ENCODE results near the gene DZIP3.
"Not testable (repeated sequence)": the region's sequence is repeated elsewhere in the genome, so short reads cannot be mapped to it uniquely, and the experiment has no call there.

DZIP3 gene

DNA sequence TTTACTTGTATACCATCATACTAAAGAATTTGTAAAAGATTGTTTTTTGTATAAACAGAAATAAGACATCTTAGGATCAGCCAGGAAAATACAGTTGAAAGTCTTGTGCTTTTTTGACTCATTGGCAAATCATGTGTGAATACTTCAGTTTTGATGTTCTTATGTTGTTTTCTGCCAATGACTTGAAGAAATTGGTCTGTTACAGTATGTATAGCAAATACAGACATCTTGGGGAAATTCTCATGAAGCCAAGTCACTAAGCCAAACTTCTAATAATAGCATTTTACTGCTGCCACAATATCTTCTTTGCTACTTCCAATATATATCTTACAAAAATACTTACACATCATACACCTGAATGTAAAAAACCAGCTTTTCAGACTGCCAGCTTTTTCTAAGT is 83.2 kb downstream of the DZIP3 start:
- DNase-seq: no peak
- in situ Hi-C loops (cut with MboI; ENCODE audit: low pct_unique_long_range_greater_than_20kb, low sequenced_read_pairs): no loop called here

DNA sequence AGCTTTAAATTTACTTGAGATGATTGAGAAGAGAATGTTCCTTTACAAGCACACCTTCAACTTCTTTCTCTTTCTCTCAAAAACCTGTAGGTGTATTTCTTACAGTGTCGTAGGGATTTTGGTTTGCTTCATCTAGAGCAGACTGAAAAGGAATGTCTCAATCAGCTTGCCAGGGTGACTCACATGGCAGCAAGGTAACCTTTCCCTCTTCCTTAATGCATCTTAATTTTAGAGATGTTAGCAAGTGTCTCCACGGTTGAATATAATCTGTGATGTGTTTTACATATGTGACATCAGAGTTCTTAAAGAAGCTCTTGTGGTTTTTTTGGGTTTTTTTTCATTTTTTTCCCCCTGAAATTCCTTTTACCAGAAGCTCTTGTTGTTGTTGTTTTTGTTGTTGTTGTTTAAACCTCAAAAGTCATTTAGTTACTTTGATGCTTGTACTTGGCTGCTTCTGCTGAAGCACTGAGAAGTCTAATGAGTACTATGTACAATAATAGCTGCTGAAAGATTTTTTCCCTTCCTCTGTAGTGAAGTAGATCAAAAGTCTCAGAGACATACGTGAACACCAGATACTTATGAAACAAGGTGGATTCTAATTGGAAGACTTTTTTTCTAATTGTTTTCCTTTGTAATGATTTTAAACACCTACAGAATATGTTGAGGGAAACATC is 84.6 kb downstream of the DZIP3 start:
- in situ Hi-C loops (cut with MboI; ENCODE audit: low pct_unique_long_range_greater_than_20kb, low sequenced_read_pairs): no loop called here
- DNase-seq: no peak

DNA sequence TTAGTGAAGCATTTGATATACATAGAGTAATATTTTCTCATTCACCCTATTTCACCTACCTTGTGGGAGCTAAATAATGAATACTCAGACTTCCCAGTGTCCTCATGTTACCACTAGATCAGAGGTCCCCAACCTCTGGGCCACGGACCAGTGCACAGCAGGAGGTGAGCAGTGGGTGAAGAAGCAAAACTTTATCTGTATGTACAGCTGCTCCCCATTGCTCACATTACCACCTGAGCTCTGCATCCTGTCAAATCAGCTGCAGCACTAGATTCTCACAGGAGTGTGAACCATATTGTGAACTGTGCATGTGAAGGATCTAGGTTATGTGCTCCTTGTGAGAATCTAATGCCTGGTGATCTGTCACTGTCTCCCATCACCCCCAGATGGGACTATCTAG is 88.3 kb downstream of the DZIP3 start:
- in situ Hi-C loops (cut with MboI; ENCODE audit: low pct_unique_long_range_greater_than_20kb, low sequenced_read_pairs): no loop called here
- DNase-seq: no peak

DNA sequence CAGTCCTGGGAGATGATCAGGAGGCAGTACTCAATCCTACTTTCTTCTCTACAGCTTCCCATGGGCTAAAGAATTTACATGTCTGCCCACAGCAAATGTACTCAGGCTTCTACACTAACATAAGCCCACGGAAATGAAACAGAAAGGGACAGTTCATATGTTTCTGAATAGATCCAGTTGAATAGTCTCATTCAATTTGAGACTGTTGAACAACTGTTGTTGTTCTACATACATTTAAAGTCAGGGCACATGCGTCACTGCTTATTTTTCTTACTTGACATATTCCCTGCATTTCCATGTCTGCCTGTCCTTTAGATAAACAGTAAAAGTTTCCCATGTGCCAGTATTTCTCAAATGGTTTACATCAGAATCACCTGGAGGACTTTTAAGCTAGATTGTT is 102.8 kb downstream of the DZIP3 start:
- DNase-seq; in situ Hi-C loops (cut with MboI; ENCODE audit: low pct_unique_long_range_greater_than_20kb, low sequenced_read_pairs): not testable (repeated sequence)

DNA sequence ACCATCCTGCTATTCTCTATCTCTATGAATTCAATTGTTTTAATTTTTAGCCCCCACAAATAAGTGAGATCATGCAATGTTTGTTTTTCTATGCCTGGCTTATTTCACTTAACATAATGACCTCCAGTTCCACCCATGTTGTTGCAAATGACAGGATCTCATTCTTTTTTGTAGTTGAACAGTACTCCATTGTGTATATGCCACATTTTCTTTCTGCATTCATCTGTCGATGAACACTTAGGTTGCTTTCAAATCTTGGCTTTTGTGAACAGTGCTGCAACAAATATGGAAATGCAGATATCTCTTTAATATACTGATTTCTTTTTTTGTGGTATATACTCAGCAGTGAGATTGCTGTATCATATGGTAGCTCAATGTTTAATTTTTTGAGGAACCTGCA is 108.9 kb downstream of the DZIP3 start:
- DNase-seq: no peak
- in situ Hi-C loops (cut with MboI; ENCODE audit: low pct_unique_long_range_greater_than_20kb, low sequenced_read_pairs): no loop called here

DNA sequence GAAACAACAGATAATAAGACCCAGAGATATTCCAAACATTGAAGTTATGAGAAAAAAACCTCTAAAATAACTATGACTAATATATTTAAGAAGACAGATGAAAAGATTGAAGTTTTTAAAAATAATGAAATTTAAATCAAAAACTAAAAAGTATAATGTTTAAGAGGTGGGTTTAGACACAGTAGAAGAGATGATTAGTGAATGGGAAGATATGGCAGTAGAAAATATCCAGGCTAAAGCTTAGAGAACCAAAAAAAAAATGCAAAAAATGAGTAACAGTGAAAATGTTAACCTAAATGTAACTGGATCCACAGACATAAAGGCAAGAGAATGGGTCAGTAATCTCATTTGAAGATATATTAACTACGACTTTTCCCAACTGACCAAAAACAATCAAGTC is 115.5 kb downstream of the DZIP3 start:
- in situ Hi-C loops (cut with MboI; ENCODE audit: low pct_unique_long_range_greater_than_20kb, low sequenced_read_pairs): no loop called here
- no peak for DNase-seq

DNA sequence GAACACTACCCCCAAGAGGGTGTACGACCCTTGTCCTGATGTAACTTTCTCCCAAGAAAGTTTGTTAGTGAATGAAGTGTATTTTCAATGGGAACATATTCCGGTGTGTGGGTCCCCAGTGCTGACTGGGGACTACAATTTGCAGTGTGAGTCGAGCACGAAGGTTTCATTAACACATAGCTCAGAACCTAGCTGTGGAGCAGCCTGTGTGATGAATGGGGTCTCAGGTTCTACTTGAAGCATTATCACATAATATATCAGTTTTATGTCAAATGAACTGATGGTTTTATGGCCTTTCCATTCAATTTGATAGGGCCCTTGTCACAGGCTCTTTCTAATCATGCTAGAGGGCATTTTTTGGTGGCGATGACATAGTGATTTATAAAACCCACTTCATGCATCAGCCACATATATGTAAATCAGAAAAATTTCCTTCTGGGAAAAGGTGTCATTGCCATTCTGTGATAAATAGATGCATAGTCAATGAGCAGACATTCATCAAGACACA is 123.5 kb downstream of the DZIP3 start:
- in situ Hi-C loops (cut with MboI; ENCODE audit: low pct_unique_long_range_greater_than_20kb, low sequenced_read_pairs): no loop called here
- no peak for DNase-seq

DNA sequence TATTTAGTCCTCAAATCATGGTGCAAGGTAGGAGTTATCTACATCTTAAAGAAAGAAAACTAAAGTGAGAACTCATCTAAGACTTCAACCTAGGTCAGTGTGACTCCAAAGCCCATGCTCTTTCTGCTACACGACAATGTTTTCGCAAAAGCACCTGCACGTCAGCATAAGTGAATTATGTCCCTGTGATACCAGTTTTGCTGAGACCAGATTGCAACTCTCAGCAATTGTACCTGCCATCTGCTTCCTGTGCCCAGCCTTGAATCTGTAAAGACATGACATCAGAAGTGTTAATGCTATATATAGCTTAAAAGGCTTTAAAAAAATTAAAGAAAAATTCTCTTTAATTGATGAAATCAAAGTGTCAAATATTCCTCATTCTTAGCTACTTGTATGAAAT is 124.3 kb downstream of the DZIP3 start:
- no peak for DNase-seq
- in situ Hi-C loops (cut with MboI; ENCODE audit: low pct_unique_long_range_greater_than_20kb, low sequenced_read_pairs): no loop called here

DNA sequence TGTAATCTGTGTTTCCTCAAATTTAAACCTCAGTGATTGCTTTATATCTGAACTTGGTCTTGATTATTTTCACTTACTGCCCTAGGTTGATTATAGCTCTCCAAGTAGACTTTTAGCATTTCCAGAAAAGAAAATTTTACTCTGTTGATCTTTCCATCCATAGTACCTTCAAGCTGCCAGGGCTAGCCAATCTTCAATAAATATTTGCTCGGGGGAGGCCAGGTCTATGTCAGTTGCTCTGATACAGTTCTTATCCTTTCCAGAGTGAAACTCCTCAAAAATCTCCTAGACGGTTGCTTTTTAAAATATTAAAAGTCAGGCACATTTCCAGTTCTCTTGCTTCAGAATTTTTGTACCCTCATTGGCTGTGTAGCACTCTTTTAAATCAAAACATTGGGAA is 128.9 kb downstream of the DZIP3 start:
- DNase-seq: no peak
- in situ Hi-C loops (cut with MboI; ENCODE audit: low pct_unique_long_range_greater_than_20kb, low sequenced_read_pairs): no loop called here

DNA sequence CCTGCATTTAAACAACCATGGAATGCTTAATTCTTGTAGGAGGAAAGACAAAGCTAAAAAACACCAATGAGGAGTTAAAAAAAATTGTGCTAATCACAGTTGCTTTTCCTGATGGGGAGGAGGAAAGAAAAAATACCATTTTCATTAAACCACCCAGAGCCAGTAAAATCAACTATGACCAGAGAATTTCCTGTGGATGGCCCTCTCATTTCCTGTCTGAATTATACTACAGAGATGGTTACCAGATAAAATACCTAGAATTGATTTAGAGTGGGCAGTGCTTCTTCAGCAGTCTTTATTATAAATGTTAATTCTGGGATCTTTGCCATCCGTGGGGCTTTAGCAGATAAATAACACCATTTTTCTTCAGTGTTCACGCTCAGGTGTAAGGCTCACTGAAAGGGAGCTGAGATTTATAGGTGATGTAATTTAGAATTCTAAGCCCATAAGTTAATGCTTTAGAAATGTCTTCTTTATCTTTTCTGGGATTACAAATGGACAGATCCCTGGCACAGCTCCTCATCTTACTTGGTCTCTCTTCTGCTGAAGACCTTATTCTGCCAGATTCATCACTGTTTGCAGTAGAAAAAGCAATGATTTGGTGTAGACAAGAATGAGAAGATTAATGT is 129.8 kb downstream of the DZIP3 start:
- no peak for DNase-seq
- in situ Hi-C loops (cut with MboI; ENCODE audit: low pct_unique_long_range_greater_than_20kb, low sequenced_read_pairs): no loop called here

DNA sequence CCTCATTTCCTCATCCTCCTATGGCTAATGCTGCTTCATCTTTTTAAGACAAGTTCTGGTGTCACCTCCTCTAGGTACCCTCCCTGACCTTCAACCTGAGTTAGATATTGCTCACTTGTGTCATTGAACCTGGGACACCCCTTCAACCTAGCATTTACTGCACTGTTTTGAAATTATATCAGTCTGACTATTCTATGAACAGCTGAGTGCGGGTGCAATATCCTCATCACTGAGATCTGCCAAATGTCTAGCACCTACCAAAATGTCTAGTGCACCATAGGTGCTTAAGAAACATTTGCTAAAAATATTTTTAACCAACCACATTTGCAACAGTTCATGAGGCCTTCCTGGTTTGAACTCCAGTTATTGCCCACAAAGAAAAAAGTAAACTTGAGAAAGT is 133.2 kb downstream of the DZIP3 start:
- DNase-seq: no peak
- in situ Hi-C loops (cut with MboI; ENCODE audit: low pct_unique_long_range_greater_than_20kb, low sequenced_read_pairs): no loop called here

DNA sequence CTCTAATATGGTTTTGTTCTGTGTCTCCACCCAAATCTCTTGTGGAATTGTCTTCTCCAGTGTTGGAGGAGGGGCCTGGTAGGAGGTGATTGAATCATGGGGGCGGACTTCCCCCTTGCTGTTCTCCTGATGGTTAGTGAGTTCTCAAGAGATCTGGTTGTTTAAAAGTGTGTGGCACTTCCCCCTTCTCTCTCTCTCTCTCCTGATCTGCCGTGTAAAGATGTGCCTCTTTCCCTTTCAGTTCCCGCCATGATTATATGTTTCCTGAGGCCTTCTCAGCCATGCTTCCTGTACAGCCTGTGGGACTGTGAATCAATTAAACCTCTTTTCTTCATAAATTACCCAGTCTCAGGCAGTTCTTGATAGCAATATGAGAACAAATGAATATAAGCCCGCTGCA is 134.6 kb downstream of the DZIP3 start:
- DNase-seq: peak; percentile 35
- in situ Hi-C loops (cut with MboI; ENCODE audit: low pct_unique_long_range_greater_than_20kb, low sequenced_read_pairs): no loop called here

DNA sequence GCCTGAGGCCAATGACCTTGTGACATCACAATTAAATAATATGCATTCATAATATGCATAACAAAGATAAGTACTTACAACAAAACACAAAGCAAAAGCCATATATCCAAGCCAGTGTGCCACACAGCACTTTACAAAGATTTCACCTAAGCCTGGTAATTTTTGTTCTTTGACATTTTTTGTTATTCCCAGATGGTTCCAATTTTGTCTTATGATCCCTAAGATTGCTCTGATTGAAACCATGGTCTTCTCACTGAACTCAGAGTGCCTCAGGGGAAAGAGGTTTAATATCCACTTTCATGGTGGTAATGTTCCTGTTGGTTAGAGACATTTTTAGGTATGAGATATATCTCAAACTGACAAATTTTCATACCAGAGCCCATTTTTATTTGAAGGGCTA is 138.6 kb downstream of the DZIP3 start:
- no peak for DNase-seq
- in situ Hi-C loops (cut with MboI; ENCODE audit: low pct_unique_long_range_greater_than_20kb, low sequenced_read_pairs): no loop called here

DNA sequence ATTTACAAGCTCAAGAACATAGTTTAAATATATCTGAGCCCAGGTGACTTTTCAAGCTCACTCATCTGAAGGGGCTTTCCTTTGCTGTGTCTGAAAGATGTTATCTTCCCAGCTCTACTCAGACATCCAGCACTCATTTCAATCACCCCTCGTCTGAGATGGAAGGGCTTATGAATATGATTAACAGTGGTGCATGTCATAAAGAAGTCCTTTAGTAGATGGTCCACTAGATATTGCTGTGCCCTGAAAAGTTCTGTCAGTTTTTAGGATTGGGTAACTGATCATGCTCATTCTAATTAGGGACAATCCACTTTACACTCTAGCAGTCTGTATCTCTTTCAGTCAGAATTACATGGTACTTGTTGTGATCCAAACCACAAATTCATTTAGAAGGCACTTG is 139.4 kb downstream of the DZIP3 start:
- in situ Hi-C loops (cut with MboI; ENCODE audit: low pct_unique_long_range_greater_than_20kb, low sequenced_read_pairs): no loop called here

DNA sequence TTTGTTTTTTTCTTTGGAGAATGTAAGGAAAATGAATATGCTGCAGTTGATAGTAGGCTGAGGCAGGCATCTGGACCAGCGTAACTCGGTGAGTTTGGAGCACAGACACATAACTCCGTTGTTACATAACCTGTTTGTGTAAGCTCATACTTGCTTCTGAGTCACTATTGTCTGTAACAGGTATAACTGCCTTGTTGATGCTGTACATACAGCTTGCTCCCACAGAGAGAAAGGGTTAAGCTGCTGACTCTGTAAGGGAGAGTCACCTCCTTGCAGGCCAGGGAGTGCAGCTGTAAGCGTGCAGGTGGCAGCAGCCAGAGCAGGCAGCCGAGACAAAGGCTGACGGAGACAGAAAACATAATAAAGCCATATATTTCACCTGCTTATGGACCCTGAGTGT is 147.3 kb downstream of the DZIP3 start:
- in situ Hi-C loops (cut with MboI; ENCODE audit: low pct_unique_long_range_greater_than_20kb, low sequenced_read_pairs): no loop called here
- DNase-seq: no peak

More for the DNA sequence above, 139.4 kb downstream of the DZIP3 start:
- no peak for DNase-seq

DNA sequence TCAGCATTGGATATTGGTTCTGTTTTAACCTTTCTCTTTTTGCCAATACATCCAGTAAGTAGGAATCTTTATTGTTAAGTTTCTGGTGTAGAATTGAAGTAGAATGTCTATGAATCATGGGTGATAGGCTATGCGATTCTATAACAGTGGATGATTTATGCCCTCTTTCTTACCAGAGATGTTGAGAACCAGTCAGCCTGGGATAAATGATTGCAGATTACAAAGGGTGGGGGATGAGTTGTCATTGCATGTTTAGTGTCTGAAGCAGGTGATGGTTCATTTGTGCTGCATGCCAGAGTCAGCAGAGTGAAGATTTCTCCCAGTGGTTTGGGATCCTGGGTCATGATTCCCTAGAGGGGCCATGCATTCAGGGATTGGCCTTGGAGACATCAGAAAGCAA is 153.4 kb downstream of the DZIP3 start:
- no peak for DNase-seq
- in situ Hi-C loops (cut with MboI; ENCODE audit: low pct_unique_long_range_greater_than_20kb, low sequenced_read_pairs): no loop called here
